Midbrain (tissue), 1 donor: ENCODE data around the gene EBPL.

Experiments used
- DNase-seq: peaks from one replicate; lab custom pipeline; 2025; lab: John Stamatoyannopoulos, UW

EBPL gene

DNA sequence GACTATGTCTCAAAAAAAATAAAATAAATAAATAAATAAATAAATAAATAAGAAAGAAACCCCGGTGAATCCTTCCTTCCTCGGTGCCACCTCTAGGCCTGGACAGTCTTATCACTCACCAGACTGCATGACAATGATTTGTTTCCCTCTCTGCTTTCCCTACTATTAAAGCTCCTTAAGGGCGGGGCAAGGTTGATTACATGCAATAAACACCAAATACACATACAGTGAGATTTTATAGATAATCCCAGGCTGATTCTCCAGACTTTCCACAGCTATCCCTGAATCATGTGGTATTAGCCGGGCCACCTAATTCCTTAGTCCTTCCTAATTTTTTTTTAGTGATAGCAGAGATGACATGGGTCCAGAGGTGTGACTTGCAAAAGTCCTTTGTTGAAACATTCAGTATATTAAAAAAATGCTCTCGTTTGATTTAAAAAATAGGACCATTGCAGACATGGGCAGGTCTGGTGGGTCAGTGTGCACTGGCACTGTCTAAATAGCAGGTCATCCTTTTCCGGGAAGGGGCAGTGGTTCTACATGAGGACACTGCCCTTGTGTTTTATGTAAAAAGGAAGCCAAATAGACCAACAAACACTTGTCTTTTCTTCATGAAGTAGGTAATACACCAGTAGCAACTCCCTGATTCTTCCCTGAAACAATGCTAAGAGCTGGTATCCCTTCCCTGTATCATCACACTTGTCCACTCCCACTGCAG is 14.5 kb downstream of the EBPL start:
- no peak for DNase-seq

DNA sequence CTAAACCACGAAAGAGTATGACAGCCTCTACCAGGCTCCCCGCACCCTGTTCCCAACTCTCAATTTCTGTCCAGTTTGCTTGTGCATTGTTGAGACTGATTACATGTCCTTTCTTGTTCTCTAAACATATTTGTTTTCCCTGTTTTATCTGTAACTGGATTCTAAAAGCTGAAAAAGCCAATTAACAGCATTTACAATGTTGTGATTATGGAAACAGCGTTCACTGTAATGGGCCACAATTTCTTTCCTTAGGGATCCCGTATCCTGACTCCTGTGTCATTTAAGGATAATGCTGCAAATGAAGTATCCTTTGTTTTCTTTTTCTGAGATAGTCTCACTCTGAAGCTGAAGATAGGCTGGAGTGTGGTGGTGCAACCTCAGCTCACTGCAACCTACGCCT is 20.5 kb downstream of the EBPL start:
- no peak for DNase-seq

DNA sequence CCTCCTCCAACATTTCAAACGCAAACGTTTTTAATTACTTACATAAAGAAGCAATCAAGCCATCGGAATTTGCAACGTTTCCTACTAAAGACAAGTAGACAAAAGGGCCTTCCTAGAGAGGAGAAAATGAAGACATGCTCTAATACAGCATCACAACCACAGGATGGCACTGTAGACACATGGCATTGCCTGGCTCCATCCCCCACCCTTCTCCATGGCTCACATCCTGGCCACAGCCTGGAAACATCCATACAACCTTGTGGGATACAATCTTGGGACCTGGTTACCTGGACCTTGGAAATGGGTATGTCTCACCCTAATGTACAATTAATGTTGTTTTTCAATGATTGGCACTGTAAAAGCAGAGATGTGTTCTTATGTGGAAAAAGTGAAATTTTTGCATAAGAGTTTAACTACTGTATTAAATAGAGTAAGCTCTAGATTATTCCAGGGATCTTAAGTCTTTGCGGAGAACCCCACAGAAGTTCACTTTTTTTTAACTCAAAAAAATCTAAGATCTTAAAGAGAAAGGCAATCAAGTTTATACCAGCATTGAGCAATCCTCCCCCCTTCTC is 21.5 kb downstream of the EBPL start:
- DNase-seq, result peak; percentile 67

DNA sequence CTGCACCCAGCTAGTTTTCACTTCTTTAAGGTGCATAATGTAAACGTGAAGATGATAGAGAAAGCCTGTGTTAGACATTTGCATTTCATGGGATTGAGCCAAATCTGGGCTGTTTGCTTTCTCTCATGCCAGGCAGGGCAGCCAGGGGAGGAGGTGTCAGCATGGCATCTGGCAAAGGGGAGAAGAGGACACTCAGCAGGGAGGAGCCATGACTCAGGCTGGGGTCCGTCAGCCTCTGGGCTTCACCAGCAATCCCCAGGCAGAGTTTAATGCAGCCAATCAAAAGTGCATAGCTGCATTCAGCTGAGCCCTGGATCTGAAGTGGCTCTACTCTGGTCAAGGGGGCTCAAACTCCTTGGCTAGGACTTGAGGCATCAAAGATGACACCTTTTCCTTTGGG is 23.5 kb downstream of the EBPL start:
- DNase-seq, result no peak

DNA sequence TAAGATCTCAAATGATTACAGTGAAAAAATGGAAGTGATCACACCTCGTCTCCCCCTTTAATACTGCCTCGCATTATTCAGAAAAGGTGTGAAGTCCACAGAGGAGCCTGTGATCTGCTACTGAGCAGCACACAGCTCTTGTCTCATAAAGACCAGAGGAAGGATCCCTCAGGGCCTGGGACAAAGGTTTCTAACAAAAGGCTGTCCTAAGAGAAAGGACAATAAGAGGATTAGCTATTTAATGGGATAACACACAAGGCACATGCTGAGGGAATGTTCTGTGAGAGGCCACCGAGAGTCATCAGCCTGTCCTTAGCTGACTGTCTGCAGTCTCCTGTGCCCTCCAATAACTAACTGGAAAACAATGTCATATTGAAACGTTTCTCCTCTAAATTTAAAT is 26.7 kb downstream of the EBPL start:
- DNase-seq, result no peak

DNA sequence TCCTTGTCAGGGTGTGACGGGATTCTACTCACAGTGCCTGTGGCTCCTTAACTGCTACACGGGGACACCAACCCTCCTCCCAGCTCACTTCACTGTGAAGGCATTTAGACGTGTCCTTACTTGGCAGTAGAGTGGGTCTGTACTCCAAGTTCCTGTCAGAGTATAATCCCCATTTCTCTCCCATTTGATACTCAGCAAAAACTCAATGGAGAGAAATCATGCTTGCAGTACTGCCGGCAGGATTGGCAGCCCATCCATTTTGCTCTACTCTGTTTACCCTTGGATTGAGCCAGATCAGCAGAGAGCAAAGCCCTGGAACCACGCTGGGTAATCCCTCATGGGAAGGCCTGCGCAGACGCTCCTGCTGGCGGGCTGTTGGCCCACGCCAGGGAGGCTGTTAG is 34.0 kb downstream of the EBPL start:
- DNase-seq, result peak; percentile 45

DNA sequence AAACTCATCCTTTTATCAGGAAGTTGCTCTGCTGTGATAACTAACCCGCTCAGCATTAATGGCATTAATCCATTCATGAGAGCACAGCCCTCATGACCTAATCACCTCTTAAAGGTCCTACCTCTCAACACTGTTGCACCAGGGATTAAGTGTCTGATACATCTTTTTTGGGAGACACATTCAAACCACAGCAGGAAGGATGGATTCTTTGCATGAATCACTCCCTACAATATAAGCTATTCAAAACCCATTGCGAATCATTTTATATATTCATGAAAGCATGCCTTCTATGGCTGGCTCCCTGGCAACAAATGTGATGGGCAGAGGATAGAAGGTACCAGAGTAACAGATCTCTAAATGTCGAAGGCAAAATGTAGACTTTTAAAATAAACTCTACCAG is 35.4 kb downstream of the EBPL start:
- no peak for DNase-seq

DNA sequence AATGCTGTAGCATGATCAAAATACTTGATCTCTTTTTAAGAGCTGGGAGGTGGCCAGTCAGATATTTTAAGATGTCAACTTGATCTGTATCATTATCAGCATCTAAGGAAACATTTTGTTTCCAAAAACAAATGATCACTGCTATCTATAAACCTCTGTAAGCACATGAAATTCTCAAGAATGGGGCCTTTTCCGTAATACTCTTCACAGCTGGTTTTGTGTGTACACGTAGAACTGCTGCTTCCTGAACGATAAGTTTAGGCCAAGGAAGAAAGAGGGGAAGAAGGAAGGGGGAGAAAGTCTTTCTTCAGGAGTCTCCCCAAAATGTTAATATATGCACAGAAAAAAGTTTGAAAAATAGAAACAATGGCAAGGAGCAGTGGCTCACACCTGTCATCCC is 37.3 kb downstream of the EBPL start:
- no peak for DNase-seq

DNA sequence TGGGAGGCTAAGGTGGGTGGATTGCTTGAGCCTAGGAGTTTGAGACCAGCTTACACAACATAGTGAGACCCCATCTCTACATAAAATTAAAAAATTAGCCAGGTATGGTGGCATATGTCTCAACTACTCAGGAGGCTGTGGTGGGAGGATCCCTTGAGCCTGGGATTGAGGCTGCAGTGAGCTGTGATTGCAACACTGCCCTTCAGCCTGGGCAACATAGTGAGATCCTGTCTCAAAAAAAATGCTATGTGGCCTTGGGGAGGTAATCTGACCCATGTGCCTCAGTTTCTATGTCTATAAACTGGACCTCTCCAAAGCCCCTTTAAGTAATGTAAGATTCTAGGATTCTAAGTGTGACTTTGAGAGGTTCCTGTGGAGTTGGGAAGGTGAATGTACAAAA is 37.8 kb downstream of the EBPL start:
- DNase-seq, result no peak

DNA sequence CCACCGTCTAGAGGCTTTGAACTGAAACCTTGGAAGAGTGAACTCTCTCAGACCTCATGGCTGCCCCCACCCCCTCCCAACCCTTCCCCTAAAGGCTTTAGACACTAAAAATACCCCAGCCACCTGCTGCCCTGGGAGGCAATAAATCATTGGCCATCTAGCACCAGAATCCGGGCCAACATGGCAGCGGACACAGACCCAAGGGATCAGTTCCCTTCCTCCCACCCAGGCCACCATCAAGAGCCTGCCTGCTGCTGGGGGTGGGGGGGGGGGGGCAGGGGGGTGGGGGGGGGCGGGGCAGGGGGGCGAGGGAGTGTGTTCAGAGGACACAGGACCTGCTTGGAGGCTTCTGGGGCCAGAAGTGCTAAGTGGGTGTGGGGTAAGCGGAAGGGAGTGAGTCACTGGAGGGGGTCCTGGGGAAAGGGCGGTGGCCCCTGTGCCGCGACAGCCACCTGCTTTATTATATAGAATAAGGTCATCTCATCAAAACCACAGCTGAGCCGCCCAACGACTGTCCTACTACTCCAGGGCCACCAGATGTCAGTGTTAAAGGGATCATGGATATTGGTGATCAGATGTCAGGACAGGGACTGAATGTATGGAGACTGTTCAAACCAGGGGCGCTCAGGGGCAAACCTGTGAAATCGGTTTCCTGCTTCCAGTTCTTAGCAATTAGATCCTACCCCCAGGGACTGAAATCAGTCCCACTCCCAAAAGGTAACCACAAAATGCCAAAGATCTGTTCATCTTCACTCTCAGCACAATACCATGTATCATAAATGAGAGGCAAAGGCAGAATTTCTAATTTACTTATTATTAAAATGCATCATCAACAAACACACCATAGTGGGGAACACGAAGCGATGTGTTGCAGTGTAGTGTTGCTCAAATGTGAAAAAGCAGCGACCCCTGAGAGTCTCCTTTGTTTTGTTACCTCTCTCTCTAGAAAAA is 38.7 kb downstream of the EBPL start:
- peak; percentile 13 for DNase-seq

DNA sequence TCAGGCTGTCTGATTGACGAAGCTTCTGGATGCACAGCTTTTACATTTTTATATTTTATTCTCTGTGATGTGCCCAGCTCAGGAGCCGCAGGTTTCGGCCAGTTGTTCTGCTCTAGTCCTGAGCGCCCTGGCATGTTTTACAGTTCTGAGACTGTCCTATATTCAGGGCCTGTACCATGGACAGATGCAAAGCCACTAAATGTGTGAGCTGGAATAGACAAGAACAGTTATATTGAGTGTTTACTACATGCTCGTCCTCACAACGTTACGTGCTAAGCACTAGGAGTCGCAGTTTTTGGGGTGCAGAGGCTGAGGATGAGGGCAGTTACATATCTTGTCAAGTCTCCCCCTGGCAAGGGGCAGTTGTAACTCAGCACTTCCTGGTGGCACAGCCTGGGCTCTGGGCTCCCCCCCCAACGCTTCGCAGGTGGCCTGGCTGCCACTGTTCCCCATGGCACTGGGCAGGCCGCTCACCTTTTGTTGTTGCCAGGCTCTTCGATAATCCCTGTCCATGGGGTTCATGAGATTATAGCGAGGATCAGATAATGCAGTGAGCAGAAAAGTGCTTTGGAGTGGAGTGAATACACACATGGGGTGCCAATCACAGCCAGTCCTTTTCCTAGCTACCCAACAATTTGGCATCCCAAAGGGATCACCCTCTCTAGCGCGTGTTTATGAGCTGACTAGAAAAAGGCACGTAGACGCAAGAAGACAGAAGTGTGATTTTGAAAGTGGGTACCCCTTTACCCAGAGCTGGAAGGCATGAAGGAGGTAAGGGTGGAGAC is 39.5 kb downstream of the EBPL start:
- DNase-seq, result no peak

DNA sequence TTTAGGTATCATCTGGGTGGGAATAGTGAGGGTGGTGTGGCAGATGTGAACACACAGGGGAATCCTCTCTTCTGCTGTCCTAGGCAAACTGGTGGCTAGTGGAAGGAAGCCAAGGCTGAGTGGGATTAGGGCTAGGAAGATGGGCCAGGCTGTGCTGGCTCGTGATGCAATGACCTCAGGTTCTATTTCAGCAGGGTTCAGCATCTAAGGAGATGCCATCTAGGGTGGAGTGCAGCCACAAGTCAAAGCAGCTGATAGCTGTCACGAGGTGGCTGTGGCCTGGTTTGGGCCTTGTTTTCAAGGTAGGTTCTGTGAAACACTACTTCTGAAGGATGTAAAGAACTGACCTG is 41.3 kb downstream of the EBPL start:
- no peak for DNase-seq

DNA sequence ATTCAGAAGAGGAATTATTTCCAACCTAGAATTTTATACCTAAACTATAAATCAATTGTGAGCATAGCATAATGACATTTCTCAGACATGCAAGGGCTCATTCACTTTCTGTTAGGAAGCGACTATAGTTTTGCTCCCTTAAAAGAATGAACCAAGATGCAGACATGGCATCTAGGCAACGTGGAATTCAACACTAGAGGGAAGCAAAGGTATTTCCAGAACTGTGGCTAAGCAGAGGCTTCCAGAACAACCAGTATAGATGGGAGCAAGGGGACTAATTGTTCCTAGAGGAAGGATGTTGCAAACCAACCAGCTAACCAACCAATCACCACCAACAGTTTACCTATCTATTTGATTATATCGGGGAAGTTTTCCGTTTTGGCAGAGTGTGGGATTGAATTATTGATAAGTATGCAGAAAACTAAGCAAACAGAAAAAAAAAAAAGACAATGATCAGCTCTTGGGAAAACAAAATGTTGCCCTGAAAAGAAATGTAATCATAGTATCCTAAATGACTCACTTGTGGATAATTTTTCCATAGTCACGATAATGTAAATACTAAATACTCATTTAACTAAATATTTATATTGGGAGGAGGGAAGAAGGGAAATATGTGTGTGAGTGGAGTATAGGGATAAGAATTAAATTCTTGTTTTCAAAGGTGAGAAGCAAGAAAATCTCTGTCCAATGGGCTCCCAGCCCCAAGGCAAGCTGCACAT is 41.9 kb downstream of the EBPL start:
- no peak for DNase-seq

DNA sequence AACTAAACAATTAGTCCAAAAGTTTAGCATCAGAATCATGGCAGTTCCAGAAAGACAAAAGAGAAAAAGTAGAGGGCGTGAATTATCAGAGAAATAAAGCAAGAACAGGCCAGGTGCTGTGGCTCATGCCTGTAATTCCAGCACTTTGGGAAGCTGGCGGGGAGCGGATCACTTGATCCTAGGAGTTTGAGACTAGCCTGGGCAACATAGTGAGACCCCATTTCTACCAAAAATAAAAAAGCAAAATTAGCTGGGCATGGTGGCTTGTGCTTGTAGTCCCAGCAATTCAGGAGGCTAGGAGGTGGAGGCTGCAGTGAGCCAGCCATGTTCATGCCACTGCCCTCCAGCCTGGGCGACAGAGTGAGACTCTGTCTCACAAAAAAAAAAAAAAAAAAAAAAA is 44.6 kb downstream of the EBPL start:
- no peak for DNase-seq

DNA sequence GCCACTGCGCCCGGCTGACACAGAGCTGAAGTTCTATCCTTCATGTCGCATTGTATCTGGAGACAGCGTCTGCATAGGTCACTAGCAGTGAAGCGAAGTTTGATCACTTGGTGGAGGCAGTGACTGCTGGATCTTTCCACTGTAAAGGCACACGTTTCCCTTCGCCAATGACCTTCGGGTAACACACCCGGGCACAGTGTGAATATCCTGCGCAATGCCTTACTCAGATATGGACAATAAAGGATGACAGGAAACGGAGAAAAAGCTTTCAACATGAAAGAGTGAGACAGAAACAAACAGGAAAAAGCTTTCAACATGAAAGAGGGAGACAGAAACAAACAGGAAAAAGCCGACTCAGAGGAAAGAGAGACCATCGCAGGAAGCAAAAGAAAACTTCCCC is 45.8 kb downstream of the EBPL start:
- DNase-seq, result no peak

DNA sequence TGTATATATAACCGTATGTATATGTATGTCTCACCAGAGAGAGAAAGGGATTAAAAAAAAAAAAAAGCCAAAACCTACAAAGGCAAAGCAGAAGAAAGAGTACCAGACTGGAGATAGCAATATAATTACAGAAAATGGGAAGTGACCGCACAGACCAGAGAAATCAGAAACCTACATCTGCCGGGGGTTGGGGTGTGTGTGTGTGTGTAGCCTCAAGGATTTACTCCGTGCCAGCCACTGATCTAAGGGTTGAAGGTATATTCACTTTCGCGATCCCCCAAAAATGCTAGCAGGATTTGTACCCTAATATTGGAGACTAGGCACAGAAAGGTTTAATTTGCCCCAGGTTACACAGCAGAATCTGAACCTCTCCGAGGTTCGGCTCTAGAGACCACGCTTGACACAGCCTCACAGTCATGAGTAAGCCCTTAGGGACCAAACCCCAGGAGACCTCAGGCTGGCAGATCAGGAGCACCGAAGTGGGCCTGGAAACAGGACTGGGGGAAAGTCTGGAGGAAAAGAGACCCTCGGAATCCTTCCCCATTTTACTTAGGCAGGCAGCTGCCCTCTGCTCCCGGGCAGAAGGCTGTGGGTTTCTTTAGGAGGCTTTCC is 48.1 kb downstream of the EBPL start:
- no peak for DNase-seq

DNA sequence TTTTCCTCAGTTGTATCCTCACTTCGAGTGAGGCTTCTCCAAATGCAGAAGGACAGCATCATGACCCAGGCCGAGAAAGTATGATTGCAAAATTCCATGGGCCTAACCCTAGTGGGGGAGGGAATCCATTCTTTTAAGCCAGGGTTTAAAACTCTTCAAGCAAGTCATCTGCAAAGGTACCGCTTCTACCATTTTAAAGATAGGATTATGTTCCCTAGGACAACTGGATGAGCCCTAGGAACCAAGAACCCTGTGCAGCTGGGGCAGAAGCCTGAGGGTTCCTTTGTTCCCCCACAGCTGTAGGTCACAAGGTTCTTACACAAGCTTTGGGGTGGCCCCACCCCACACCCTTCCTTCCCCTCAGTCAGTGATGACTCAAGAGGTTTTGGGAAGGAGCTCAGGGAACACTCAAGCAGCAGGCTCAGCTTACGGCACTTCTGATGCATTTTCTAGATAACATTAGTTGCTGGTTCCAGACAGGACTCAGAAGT is 49.4 kb downstream of the EBPL start:
- peak; percentile 19 for DNase-seq

DNA sequence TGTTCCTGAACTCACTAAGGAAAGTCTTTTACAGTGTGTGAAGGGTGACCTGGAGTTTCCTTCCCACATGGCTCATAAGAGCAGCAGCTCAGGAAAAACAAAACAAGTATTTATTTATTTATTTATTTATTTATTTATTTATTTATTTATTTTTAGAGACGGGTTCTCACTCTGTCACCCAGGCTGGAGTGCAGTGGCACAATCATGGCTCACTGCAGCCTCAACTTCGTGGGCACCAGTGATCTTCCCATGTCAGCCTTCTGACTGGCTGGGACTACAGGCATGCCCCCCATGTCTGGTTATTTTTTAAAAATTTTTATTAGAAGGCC is 52.6 kb downstream of the EBPL start:
- no peak for DNase-seq

DNA sequence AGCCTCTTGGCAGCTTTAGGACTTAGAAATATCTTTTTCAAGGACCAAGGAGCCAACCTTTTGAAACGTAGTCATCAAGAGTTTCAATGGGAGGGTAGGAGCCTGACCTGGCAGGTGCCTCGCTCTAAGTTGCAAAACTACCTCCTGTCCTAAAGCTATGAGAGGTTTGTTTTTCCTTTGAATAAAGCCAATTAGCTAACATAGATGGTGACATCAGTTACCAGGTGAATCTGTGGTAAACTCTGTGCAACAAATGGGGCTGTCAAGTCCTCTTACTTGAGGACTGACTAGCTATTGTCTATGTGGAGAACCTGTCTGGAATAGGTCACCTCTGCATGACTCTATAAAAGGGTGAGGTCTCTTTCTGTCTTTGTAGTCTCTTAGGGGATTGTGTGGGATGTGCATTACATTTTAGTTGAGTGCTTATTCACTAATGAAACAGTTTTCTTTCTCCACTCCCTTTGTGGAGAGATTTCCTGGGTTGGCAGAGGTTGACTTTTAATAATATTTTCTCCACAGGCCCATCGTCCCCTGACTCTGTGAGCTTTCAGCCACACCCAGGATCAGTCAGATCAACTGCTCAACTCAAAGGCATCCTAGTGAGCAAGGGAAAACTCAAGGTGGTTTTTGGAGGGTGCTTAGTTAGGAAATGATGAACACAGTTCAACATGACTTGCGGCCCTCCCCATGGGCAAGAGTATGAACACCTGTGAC is 53.1 kb downstream of the EBPL start:
- DNase-seq, result no peak

DNA sequence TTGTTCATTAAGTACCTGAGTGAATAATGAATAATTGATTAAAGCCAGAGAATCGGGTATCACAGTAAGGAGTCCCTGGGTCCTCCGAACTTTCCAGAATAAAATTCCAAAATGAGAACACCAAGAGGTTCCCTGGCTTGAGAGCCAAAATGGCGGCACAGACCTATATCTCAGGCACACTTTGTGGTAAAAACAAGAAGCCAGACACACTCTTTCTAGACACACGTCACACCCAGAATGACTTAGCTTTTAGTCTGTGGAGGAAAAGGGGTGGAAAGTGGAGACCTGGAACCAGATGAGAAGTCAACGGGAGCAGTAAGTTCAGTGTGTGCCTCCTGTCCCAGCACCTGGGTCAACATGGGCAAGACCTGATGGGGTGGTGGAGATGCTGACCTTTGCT is 54.6 kb downstream of the EBPL start:
- DNase-seq, result no peak
